AG09319 (cell line): ENCODE results near the gene COX10.
"Not testable (repeated sequence)": the region's sequence is repeated elsewhere in the genome, so short reads cannot be mapped to it uniquely, and the experiment has no call there.

Source experiments
- DNase-seq: peaks from one replicate; pipeline ENCODE4 v3.0.0-alpha.2; 2010; ENCODE audit warnings: low read depth; ENCODE audit errors: extremely low read depth
- TF ChIP-seq, protein P1 (sequence below): IDR thresholded peaks from 2 replicates; pipeline ENCODE4 v1.5.1; 2011; ENCODE audit warnings: low read depth, mild to moderate bottlenecking, inconsistent platforms, low read length, moderate library complexity

Gene COX10

DNA sequence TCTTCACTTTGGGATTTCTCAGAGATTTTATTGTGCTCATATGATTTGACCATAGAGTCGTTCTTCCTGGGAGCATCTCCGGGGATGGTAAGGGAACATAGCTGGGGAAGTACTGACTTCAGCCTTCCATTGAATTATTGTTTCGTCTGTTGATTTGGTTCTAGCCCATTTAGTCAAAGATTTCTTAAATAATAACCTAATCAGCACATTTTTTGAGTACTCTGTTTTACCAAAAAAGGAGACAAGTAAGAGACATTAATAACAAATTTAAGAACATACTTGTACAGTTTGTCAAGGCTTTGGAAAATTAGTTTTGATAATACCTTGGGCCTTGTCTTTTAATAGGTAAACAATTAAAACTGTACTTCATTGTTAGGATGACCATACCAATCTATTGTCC, 89.4 kb downstream of the COX10 start:
- DNase-seq, result no peak
- TF ChIP-seq, protein P1, sequence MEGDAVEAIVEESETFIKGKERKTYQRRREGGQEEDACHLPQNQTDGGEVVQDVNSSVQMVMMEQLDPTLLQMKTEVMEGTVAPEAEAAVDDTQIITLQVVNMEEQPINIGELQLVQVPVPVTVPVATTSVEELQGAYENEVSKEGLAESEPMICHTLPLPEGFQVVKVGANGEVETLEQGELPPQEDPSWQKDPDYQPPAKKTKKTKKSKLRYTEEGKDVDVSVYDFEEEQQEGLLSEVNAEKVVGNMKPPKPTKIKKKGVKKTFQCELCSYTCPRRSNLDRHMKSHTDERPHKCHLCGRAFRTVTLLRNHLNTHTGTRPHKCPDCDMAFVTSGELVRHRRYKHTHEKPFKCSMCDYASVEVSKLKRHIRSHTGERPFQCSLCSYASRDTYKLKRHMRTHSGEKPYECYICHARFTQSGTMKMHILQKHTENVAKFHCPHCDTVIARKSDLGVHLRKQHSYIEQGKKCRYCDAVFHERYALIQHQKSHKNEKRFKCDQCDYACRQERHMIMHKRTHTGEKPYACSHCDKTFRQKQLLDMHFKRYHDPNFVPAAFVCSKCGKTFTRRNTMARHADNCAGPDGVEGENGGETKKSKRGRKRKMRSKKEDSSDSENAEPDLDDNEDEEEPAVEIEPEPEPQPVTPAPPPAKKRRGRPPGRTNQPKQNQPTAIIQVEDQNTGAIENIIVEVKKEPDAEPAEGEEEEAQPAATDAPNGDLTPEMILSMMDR, result no peak

- TF ChIP-seq, protein P1, result no peak
- no peak for DNase-seq
These were observed 92.1 kb downstream of the COX10 start for GRCh38 chr17:14161419-14161818.

DNA sequence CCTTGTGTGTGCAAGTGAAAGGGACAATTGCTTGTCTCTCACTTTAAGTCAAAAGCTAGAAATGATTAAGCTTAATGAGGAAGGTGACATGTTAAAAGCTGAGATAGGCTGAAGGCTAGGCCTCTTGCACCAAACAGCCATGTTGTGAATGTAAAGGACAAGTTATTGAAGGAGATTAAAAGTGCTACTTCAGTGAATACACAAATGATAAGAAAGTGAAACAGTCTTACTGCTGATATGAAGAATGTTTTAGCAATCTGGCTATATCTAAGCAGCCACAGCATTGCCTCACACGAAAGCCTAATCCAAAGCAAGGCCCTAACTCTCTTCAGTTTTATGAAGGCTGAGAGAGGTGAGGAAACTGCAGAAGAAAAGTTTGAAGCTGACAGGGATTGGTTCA, 96.3 kb downstream of the COX10 start:
- TF ChIP-seq, protein P1, result no peak
- no peak for DNase-seq

DNA sequence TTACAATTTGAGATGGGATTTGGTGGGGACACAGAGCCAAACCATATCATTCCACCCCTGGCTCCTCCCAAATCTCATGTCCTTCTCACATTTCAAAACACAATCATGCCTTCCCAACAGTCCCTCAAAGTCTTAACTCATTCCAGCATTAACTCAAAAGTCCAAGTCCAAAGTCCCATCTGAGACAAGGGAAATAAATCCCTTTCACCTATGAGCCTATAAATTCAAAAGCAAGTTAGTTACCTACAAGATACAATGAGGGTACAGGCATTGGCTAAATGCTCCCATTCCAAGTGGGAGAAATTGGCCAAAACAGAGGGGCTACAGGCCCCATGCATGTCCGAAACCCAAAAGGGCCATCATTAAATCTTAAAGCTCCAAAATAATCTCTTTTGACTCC, 98.5 kb downstream of the COX10 start:
- not testable (repeated sequence) for DNase-seq

GRCh38 chr17:14168582-14168981, 99.3 kb downstream of the COX10 start:
- TF ChIP-seq, protein P1, result no peak

DNA sequence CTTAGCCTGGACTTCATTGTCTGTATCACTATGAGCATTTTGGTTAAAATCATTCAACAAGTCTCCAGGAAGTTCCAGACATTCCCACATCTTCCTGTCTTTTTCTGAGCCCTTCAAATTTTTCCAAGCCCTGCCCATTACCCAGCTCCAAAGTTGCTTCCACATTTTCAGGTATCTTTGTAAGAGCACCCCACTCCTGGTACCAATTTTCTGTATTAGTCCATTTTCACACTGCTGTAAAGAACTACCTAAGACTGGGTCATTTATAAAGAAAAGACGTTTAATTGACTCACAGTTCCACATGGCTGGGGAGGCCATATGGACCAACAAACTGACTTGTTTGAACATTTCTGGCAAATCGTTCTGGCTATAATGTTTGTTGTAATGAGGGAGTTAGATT, 100.0 kb downstream of the COX10 start:
- DNase-seq, result no peak
- TF ChIP-seq, protein P1, result no peak

More at GRCh38 chr17:14168582-14168981, 99.3 kb downstream of the COX10 start:
- DNase-seq, result no peak

- DNase-seq, result no peak
- TF ChIP-seq, protein P1, result no peak
These were observed 100.6 kb downstream of the COX10 start for GRCh38 chr17:14169901-14170300.

DNA sequence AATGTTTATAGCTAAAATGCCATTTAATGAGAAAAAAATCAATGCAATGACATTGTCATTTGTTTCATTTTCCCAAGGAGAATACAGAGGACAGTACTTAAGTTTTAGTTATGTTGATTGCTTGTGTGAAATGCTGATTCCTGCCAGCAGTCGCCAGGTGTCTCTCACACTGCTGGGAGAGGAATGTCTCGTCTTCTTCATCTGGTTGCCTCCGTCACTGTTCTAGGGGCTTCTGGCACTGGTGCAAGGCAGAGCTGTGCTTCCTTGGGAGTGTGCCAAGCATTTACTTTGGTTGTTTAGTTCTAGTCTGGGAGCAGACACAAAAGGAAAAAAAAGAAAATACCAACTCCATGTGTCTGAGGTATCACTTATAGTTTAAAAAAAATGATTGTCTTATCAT, 107.7 kb downstream of the COX10 start:
- DNase-seq, result not testable (repeated sequence)

DNA sequence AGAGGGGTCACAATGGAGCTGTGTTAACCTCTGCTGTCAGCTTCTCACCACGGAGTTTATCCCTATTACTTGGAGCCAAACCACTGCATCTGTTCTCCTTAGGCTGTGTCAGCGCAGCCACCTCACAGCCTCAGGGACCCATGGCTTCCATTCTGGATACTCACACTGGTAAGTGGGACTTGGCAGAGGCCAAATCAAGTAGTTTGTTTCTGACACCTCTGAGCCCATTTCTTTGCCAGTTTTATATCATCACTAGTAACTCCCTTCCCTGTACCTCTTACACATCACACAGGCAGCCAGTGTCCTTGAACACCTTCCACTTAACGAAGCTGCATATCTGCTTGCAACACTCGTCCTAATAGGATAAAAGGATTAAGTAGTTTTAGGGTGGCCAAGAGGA, 108.5 kb downstream of the COX10 start:
- DNase-seq, result not testable (repeated sequence)

DNA sequence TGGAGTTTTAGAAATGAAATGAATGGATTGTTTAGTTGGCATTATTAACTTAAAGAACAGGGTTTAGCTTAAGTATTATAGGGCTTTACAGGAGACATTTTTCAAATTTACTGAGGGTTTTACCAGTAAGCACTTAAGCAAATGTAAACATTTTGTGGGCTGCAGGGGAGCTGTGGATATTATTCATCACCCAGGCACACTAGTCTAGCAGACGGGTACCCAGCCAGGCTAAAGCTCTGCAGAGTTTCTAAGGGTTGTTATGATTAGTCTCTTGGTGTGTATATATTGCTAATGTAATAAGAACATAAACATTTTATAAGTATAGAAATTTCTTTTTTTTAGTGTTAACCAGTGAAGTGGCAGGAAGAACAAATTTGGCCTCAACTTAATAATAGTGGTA, 110.6 kb downstream of the COX10 start:
- DNase-seq, result not testable (repeated sequence)

DNA sequence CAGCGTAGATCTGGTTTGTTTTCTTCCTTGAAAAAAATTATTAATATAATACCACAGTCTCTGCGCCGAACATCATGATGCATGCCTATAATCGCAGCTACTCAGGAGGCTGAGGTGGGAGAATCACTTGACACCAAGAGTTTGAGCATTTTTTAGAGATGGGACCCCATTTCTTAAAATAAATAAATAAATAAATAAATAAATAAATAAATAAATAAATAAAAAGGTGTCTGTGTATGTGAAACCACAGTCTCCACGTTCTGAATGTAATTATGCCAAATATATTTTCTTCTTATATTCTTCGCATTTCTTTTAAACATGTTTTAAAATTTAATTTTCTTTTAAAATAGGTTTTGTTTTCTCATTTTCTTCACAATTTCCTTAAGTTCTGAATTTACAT, 112.8 kb downstream of the COX10 start:
- not testable (repeated sequence) for DNase-seq

- DNase-seq, result not testable (repeated sequence)
These were observed 115.2 kb downstream of the COX10 start for GRCh38 chr17:14184536-14184935.

GRCh38 chr17:14186443-14186842, 117.1 kb downstream of the COX10 start:
- not testable (repeated sequence) for DNase-seq

DNA sequence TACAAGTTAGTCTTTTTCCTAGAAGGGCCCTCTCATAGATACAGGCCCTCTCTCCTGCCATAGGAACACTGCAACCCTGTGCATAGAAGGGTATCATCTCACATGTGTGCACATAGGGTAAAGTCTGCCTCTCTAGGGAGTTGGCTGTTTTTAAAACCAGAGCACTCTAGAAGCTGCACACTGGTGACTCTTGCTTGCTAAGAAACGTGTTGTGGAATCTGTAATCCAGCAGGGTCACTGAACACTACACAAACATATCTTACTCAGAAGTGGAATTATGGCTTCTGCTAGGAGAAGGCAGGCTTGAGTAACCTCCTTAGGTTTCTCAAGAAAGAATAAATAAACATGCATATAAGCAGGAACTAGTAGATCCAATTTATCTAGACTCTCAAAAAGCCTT, 121.5 kb downstream of the COX10 start:
- not testable (repeated sequence) for DNase-seq
